HK-2 (cell line): ENCODE measurements around the gene SSRP1.
"Not testable (repeated sequence)": the region's sequence is repeated elsewhere in the genome, so short reads cannot be mapped to it uniquely, and the experiment has no call there.

Experiments used
- DNase-seq: peaks from one replicate; pipeline ENCODE4 v3.0.0-alpha.2; 2018; ENCODE audit not compliant: unreplicated experiment

The SSRP1 gene

DNA sequence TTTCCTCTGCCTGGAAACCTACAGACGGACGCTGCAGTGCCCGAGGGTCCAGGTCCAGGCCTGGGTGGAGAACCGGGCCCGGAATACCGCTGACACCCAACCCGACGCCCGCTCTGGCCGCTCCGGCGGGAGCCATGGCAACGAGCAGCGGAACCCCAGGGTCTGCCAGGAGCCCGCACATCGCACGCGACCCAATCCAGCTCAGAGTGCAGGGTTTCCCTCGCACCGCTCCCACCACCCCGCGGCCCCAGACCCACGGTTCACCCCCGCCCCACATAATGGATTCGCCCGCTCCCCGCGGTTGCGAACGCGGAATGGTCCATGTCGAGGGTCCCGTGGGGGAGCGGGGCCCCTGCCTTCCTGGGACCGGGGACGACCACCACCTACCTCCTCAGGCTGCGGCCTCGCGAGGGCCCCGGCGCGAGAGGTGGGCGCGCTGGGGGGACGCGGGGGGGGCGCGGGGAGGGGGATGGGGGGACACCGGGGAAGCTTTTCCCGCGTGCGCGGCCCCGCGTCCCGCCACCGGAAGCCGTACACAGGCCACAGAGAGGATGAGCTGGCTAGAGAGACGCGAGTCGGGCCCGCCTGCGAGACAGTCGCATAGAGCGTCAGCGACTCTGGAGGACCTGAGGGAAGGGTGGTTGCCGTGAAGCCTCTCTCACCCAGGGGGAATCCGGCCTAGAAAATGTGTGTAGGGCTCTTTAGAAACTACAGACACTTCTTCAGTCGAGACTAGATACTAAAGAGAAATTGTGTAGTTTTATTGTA lies at the start of gene SSRP1:
Gene SSRP1 (minus strand): TSS at position 550 of the 768 bp plus-strand sequence. CDS start 771 bp downstream, outside the sequence.
- DNase-seq: peak; percentile 73

GRCh38 chr11:57380975-57381374 lies 45.3 kb upstream of the SSRP1 start, which contains the start of gene PRG3:
PRG3 (minus strand) TSS chr11:57381150; CDS start chr11:57380708, 442 bp downstream.
- DNase-seq: no peak

DNA sequence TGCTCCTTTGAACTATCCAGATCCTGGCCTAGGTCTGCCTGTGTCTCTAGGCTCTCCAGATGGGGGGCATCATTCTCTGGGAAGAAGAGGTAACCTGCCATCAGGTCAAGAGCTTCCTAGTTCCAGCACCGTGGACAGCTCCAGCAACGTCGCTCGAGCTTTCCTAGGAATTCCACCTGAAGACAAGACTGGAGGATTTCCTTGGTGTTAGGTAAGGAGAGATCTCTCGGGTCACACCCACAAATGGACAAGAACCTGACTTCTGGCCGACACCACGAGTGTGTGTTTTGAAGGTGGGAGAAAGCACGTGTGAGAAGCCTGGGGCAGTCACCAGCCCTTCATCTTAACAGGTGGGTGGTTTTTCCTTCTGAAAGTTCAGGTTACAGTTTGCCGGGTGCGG lies 44.0 kb upstream of the SSRP1 start:
- DNase-seq: peak; percentile 21

- no peak for DNase-seq
Observed at GRCh38 chr11:57378186-57378585, 42.5 kb upstream of the SSRP1 start.

DNA sequence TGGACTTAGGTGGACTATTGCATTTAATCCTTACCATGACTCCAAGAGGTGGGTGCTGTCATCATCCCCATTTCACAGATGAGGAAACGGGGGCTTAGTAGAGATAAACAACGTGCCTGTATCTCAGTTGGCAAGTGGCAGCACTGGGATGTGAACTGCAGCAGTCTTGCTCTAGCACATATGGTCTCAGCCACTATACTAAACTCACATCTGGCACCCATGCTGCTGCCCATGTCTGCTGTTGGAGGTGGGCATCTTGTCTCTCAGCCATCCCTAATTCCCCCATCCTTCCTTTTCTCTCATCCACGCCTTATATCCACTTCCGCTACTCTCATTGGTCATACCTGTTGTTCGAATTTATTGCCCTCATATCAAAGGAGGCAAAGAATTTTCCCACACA lies 41.4 kb upstream of the SSRP1 start:
- DNase-seq: no peak

- DNase-seq: no peak
Observed at GRCh38 chr11:57376095-57377090, 40.7 kb upstream of the SSRP1 start.

- DNase-seq: no peak
Observed at GRCh38 chr11:57375490-57375889, 39.8 kb upstream of the SSRP1 start.

- no peak for DNase-seq
Observed at GRCh38 chr11:57374966-57375365, 39.3 kb upstream of the SSRP1 start.

GRCh38 chr11:57373146-57373545 lies 37.5 kb upstream of the SSRP1 start:
- no peak for DNase-seq

- DNase-seq: no peak
Observed at GRCh38 chr11:57370941-57371340, 35.2 kb upstream of the SSRP1 start.

DNA sequence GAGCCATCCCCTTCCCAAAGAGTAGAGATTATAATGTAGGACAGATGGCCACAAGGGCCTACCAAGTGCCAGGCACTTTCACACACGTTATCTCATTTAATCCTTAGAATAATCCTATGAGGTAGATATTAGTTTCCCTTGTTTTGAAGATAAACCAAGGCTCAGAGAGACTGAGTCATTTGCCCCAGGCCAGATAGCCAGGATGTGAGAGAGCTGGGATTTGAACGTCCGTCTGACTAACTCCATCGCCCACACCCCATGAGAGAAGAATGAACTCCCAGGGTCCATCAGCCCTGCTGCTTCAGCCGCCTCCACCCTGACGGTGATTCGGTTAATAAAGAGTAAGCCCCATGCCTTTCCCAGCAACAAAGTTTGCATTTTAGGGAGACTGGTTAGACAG lies 34.6 kb upstream of the SSRP1 start:
- DNase-seq: no peak

- no peak for DNase-seq
Observed at GRCh38 chr11:57368845-57369232, 33.1 kb upstream of the SSRP1 start.

DNA sequence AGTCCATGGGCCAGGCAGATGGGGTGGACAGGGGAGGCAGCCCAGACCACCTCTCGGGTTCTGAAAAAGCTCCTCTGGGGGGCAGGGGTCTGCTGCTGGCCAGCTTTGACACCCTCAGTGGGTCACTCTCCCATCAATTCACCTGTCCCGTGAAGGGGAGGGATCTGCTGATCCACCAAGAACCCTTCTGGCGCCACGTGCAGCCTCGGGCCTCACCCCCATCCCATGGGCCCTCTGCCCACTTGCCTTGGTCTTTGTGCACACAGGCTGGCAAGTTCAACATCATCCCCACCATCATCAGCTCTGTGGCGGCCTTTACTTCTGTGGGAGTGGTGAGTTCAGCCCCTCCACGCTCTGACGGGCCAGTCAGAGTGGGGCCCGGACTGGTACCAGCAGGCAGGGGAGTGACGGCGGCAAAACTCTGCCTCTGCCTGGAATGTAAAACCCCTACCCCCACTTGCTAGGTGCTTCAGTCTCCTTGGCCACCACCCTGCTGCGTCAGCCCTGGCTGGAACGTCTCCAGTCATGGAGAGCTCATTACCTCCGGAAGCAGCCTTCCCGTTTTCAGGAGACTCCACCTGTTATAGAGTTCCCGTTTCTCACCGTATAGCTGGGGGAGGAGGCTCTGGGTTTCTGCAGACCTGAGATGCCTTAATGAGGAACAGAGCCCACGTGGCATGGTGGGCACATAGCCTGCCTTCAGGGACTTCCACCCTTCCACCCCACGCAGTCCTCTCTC lies 32.6 kb upstream of the SSRP1 start:
- DNase-seq: no peak

- DNase-seq: no peak
Observed at GRCh38 chr11:57364851-57365660, 29.4 kb upstream of the SSRP1 start.

- DNase-seq: no peak
Observed at GRCh38 chr11:57363131-57364080, 27.7 kb upstream of the SSRP1 start.

- no peak for DNase-seq
Observed at GRCh38 chr11:57361926-57362325, 26.2 kb upstream of the SSRP1 start.

GRCh38 chr11:57361420-57361819 lies 25.7 kb upstream of the SSRP1 start:
- not testable (repeated sequence) for DNase-seq

DNA sequence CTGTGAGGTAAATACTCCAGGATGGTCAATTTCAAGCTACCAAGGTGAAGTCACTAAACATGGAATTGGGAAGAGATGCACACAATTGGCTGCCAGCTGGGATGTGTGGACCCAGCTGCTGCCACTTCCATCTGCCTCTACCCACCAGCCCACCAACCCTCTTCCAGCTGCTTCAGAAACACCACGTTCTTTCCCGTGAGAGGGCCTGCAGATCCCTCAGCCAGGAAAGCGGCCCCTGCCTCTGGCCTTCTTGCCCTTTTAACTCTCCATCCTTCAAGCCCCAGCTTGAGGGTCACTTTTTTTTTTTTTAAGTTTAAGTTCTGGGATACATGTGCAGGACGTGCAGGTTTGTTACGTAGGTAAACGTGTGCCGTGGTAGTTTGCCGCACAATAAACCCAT lies 25.3 kb upstream of the SSRP1 start:
- DNase-seq: no peak

DNA sequence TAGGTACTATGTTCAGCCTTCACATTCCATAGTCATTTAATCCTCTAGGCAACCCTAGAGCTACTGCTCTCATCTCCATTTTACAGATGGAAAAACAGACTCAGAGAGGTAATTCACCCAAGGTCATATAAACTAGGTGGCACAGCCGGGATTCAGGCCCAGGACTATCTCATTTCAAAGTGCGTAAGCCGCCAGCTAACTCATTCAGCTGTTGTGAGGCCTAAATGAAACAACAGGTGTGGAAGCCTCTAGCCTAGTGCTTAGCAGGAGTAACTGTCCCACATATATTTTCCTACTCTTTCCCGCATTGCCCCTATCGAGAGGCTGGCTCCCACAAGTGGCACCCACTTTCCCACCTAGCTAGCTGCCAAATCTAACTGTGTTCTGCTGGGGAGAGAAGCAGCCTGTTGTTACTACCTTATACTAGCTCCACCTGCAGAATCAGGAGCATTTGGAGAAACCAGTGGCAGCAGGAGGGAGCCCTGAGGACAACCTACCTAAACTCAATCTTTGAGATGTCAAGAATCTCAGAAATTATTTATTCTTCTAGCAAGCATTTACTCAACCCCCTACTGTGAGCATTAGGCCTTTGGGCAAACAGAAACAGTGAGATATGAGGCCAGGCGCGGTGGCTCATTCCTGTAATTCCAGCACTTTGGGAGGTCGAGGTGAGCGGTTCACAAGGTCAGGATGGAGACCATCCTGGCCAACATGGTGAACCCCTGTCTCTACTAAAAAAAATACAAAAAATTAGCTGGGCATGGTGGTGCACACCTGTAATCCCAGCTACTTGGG lies 24.4 kb upstream of the SSRP1 start:
- DNase-seq: no peak
